Glutamatergic neuron (in vitro differentiated cells): ENCODE measurements around the gene GPATCH4. TPM values are rescaled to one million over a fixed set of nuclear protein-coding genes. Genes with fewer than 3 reads are reported as not detected.

Source experiments
- DNase-seq: peaks from one replicate; pipeline ENCODE4 v3.0.0; 2022
- H3K27ac Mint-ChIP-seq: one replicate; pipeline ENCODE4 v1.8.0; 2020; ENCODE audit warnings: mild to moderate bottlenecking, mixed read lengths, inconsistent platforms; ENCODE audit not compliant: unreplicated experiment
- H3K27me3 Mint-ChIP-seq: one replicate; pipeline ENCODE4 v1.8.0; 2020; ENCODE audit warnings: mild to moderate bottlenecking, moderate library complexity, mixed read lengths, inconsistent platforms; ENCODE audit not compliant: unreplicated experiment
- H3K36me3 Mint-ChIP-seq: one replicate; pipeline ENCODE4 v1.8.0; 2020; ENCODE audit warnings: mild to moderate bottlenecking, mixed read lengths, inconsistent platforms; ENCODE audit not compliant: unreplicated experiment
- H3K4me1 Mint-ChIP-seq: one replicate; pipeline ENCODE4 v1.8.0; 2020; ENCODE audit warnings: mild to moderate bottlenecking, low read depth, mixed read lengths, inconsistent platforms; ENCODE audit not compliant: unreplicated experiment
- H3K4me3 Mint-ChIP-seq: one replicate; pipeline ENCODE4 v1.8.0; 2020; ENCODE audit warnings: mild to moderate bottlenecking, mixed read lengths, inconsistent platforms; ENCODE audit not compliant: unreplicated experiment
- H3K9me3 Mint-ChIP-seq: one replicate; pipeline ENCODE4 v1.8.0; 2020; ENCODE audit warnings: mild to moderate bottlenecking, moderate library complexity, mixed read lengths, inconsistent platforms; ENCODE audit not compliant: unreplicated experiment
- total RNA-seq: library from RNA; stranded (reverse); fragmentation: NEBNext Ultra II Directional; extraction: Animal tissue kit (Norgen Biotek cat#: 25700); gene quantifications from one replicate; pipeline ENCODE4 v1.2.1, GENCODE V29; 2021; ENCODE audit not compliant: unreplicated experiment
- TF ChIP-seq, protein P1 (sequence below): fragments of 200-600 bp; sonication (generic); IDR thresholded peaks from one replicate; pipeline ENCODE4 v1.5.0; 2021; ENCODE audit not compliant: partially characterized antibody, unreplicated experiment

The GPATCH4 gene
- total RNA-seq, 1 donor from 2014 or later, result 13.2 TPM

DNA sequence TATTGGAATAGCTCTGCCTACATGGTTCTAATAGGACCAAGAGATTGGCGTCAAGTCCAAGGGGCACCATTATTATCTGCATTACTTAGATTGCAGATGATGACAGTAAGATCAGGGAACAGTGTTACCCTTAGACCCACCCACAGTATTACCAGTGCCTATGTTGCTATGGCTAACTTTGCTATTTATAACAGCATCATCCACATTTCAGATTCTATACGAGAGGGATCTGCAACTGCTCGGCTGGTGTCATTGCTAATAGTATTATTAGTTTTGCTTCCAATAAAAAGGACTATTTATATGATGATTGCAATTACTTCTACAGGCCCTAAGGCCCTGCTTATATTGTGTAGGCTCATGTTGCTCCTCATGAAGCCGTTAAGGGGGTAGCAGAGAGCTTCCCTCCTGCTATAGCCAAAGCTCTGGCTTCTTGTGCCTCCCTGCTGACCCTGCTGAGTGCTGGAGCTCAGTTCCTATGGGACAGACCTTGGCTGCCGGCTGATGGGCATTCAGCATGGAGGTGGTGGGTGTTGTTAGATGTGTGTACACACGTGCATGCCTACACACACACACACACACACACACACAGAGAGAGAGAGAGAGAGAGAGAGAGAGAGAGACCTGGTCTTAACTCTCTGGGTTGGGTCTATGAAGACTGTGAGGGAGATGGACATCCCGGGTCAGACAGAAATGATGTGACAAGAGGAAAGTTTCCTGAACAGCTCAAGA, 41.9 kb upstream of the GPATCH4 start:
- no peak overlapping the region for H3K27ac Mint-ChIP-seq
- H3K4me1 Mint-ChIP-seq, result peaks cover 47% of the 10 kb centered on the region
- H3K27me3 Mint-ChIP-seq, result peaks cover 17% of the 10 kb centered on the region
- TF ChIP-seq, protein P1, sequence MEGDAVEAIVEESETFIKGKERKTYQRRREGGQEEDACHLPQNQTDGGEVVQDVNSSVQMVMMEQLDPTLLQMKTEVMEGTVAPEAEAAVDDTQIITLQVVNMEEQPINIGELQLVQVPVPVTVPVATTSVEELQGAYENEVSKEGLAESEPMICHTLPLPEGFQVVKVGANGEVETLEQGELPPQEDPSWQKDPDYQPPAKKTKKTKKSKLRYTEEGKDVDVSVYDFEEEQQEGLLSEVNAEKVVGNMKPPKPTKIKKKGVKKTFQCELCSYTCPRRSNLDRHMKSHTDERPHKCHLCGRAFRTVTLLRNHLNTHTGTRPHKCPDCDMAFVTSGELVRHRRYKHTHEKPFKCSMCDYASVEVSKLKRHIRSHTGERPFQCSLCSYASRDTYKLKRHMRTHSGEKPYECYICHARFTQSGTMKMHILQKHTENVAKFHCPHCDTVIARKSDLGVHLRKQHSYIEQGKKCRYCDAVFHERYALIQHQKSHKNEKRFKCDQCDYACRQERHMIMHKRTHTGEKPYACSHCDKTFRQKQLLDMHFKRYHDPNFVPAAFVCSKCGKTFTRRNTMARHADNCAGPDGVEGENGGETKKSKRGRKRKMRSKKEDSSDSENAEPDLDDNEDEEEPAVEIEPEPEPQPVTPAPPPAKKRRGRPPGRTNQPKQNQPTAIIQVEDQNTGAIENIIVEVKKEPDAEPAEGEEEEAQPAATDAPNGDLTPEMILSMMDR, result no peak
- peaks cover 7% of the 10 kb centered on the region for H3K9me3 Mint-ChIP-seq
- peak overlapping the region; percentile 79 for H3K4me3 Mint-ChIP-seq
- no peak for DNase-seq
- peaks cover 5% of the 10 kb centered on the region for H3K36me3 Mint-ChIP-seq

DNA sequence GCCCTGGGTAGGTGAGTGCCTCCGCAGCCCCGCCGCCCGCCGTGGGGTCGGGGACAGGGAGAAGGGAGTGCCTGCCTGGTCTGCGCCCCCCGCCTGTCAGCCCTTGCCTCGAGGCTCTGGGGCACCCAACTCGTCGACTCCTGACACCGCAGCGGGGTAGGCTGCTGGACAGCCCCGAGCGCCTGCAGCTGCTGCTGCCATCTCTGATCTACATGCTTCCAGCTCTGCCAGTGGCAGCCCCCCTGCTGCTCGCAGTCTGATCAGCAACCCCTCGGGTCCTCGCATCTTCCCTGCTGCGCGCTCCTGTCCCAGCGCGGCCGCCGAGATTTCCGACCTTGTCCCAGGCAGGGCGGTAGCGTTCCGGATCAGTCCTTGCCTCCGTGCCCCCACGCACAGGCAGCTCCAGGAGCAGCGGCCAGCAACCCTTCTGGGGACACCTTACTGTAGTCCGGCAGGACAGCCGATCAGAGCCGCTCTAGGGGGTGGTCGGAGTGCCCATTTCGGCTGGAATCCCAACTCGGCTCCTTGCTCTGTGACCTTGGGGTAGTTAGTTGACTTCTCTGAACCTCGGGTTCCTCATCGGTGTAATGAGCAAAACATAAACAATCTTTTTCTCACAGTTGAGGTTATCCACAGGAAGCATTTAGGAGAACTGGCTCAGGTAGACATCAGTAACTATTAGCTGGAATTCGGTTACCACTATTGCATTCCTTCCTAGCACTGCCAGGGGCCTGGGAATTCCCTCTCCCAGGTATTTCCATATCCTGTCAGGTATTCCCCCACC, 41.2 kb upstream of the GPATCH4 start:
- Mint-ChIP-seq H3K9me3 (peaks cover 7% of the 10 kb centered on the region), H3K4me3 (peak overlapping the region; percentile 79), H3K36me3 (peaks cover 5% of the 10 kb centered on the region), H3K27me3 (peaks cover 17% of the 10 kb centered on the region), H3K27ac (no peak overlapping the region), H3K4me1 (peaks cover 43% of the 10 kb centered on the region)
- peak; percentile 44 for DNase-seq
- TF ChIP-seq, protein P1, result no peak

DNA sequence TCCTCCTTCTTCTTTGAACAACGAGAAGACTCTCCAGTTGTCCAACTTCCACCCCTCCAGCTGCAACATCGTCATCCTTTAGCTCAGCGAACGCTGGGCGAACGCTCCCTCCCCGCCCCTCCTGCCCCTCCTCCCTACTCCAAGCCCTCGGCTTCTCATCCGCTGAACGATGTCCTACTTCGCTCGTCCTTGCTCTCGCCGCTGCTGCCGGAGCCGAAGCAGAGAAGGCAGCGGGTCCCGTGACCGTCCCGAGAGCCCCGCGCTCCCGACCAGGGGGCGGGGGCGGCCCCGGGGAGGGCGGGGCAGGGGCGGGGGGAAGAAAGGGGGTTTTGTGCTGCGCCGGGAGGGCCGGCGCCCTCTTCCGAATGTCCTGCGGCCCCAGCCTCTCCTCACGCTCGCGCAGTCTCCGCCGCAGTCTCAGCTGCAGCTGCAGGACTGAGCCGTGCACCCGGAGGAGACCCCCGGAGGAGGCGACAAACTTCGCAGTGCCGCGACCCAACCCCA, 40.5 kb upstream of the GPATCH4 start, which contains the start of gene BCAN:
BCAN (plus strand) TSS at position 357 of the 504 bp plus-strand sequence. CDS start 3,938 bp downstream, outside the sequence.
- Mint-ChIP-seq H3K4me3 (peak within 1 kb of the TSS; percentile 85), H3K9me3 (peaks cover 7% of the 10 kb centered on the region), H3K27ac (peak within 1 kb of the TSS; percentile 25), H3K27me3 (peaks cover 17% of the 10 kb centered on the region), H3K36me3 (peaks cover 5% of the 10 kb centered on the region), H3K4me1 (peaks cover 42% of the 10 kb centered on the region)
- TF ChIP-seq, protein P1, result no peak
- DNase-seq, result peak; percentile 74

DNA sequence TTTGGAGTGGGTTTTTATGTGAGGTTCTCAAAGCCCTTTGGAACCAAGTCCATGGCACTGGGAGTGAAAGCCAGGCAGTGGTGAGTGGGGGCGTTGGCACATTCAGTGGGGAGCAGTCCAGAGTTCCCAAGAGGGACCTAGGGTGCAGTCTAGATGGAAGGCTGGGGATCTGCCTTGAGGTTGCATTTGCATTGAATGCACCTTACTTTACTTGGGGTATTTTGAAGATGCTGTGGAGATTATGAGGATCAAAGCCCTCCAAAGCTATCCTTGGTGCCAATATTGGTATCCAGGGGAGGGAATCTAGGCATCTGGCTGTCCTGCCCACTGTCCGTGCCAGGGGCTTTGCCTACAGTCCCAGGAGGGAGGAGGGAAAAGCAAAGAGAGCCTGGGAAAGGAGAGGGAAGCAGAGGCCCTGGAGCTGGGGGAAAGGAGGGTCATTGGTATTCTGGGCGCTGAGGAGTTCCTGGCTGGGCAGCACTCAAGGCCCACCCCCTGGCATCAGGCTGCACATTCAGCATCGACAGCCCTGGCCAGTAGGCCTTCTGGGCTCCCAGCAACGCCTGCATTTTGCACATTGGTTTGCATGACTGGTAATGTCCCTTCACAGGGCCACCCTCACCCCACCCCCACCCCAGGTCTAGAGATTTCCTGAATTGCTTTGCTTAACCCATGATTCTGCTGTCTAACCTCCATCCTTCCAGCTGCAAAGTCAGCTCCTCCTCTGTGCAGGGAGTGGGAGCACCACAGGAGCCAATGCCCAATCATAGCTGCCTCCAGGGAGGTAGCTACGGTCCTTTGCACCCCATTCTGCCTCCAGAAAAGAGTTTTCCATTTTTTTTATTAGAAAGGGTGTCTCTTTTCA, 39.8 kb upstream of the GPATCH4 start:
- peaks cover 39% of the 10 kb centered on the region for H3K4me1 Mint-ChIP-seq
- DNase-seq, result no peak
- TF ChIP-seq, protein P1, result no peak
- peaks cover 14% of the 10 kb centered on the region for H3K27me3 Mint-ChIP-seq
- H3K36me3 Mint-ChIP-seq, result peaks cover 5% of the 10 kb centered on the region
- H3K9me3 Mint-ChIP-seq, result peaks cover 8% of the 10 kb centered on the region
- H3K4me3 Mint-ChIP-seq, result peak overlapping the region; percentile 85
- H3K27ac Mint-ChIP-seq, result peak overlapping the region; percentile 25
